Activated T-cell treated with anti-CD3 and anti-CD28 coated beads, Interleukin-2, amount 50 U/mL, for 72 hours (primary cell): ENCODE data around the gene CDC42EP4. TPM values are rescaled to one million over a fixed set of nuclear protein-coding genes. Genes with fewer than 3 reads are reported as not detected.

ENCODE experiments used
- ATAC-seq, 2 donors: fragments of 150-1000 bp; cut with Tn5 transposase; replicated peaks in 1 of 2; 2 replicates each; pipeline ENCODE4 v1.10.0; 2021; ENCODE audit warnings: moderate library complexity in 2 of 2, mild to moderate bottlenecking in 1 of 2
- DNase-seq, 2 donors: peaks; one replicate each; pipeline ENCODE4 v3.0.0; 2021 to 2022; ENCODE audit warnings: mixed read lengths in 1 of 2
- H3K27ac Mint-ChIP-seq: one replicate; pipeline ENCODE4 v1.8.0; 2022; ENCODE audit warnings: mild to moderate bottlenecking, moderate library complexity, mixed read lengths
- H3K27me3 Mint-ChIP-seq: one replicate; pipeline ENCODE4 v1.8.0; 2022; ENCODE audit warnings: low read depth, mixed read lengths
- H3K36me3 Mint-ChIP-seq, 2 donors: one replicate each; pipeline ENCODE4 v1.8.0; 2022; ENCODE audit warnings: mixed read lengths in 2 of 2, mild to moderate bottlenecking in 1 of 2; ENCODE audit not compliant: insufficient read depth in 2 of 2
- H3K4me1 Mint-ChIP-seq: one replicate; pipeline ENCODE4 v1.8.0; 2022; ENCODE audit warnings: low read depth, mixed read lengths
- H3K4me3 Mint-ChIP-seq, 2 donors: one replicate each; pipeline ENCODE4 v1.8.0; 2022; ENCODE audit warnings: mild to moderate bottlenecking in 2 of 2, mixed read lengths in 2 of 2, moderate library complexity in 2 of 2
- H3K9me3 Mint-ChIP-seq, 2 donors: one replicate each; pipeline ENCODE4 v1.8.0; 2022; ENCODE audit warnings: mixed read lengths in 2 of 2
- total RNA-seq, 2 donors: library from RNA; stranded (reverse); gene quantifications; one replicate each; pipeline ENCODE4 v1.2.3, GENCODE V29; 2022

CDC42EP4 gene
- total RNA-seq, 2 donors from 2014 or later, result 1.6 to 3.2 TPM

DNA sequence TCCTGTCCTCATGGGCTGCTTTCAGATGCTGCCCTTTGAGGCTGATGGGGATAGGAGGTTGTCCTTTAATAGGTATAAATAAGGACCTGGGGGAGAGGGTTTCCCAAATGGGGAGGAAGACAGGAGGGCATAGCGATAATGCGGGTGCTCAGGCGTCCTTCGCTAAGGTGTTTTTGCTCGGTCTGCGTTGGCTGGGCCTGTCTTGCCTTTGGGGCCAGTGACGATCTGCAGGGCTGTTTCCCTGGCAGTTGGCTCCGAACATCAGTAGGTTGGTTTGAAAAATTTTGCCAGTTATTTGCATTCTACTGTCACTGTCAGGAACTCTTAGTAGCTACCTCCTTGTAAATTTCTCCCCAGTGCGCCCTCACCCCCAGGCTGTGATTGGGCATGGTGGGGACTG, 37.8 kb upstream of the CDC42EP4 start:
- H3K4me1 Mint-ChIP-seq, result no peaks in the 10 kb centered on the region

DNA sequence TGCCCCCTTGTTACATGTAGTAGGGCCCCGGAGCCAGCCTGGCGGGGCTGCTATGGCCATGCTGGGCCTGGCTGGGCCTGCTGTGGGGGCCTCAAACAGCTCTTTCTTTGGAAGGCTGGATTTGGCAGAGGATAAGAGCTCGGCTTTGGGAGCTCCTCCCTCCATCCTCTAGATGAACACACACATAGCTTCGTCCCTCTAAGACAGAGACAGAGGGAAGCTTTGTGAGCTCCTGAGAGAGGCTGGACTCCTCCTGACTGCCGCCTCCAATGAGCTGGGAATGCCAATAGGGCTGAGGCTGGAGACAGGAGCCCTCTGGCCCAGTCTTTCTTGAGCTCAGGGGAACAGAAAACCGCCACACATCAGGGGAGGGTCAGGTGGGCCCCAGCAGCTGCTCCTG, 37.3 kb upstream of the CDC42EP4 start:
- Mint-ChIP-seq H3K36me3 (no peaks in the 10 kb centered on the region), H3K9me3 (no peaks in the 10 kb centered on the region), H3K27ac (no peak overlapping the region), H3K4me1 (no peaks in the 10 kb centered on the region), H3K27me3 (no peaks in the 10 kb centered on the region), H3K4me3 (no peak overlapping the region)
- ATAC-seq, result no peak
- DNase-seq, result no peak

More for the DNA sequence above, 37.8 kb upstream of the CDC42EP4 start:
- ATAC-seq, result no peak
- DNase-seq, result no peak
- Mint-ChIP-seq H3K27ac (no peak overlapping the region), H3K27me3 (no peaks in the 10 kb centered on the region), H3K9me3 (no peaks in the 10 kb centered on the region), H3K4me3 (no peak overlapping the region), H3K36me3 (no peaks in the 10 kb centered on the region)

- DNase-seq (no peak), ATAC-seq (no peak)
- Mint-ChIP-seq H3K9me3 (no peaks in the 10 kb centered on the region), H3K4me1 (no peaks in the 10 kb centered on the region), H3K36me3 (no peaks in the 10 kb centered on the region), H3K4me3 (no peak overlapping the region), H3K27ac (no peak overlapping the region), H3K27me3 (no peaks in the 10 kb centered on the region)
Measured at GRCh38 chr17:73348829-73349095, 37.0 kb upstream of the CDC42EP4 start.

GRCh38 chr17:73348018-73348828, 36.4 kb upstream of the CDC42EP4 start:
- Mint-ChIP-seq H3K27me3 (no peaks in the 10 kb centered on the region), H3K27ac (no peak overlapping the region), H3K4me1 (no peaks in the 10 kb centered on the region), H3K36me3 (no peaks in the 10 kb centered on the region), H3K9me3 (no peaks in the 10 kb centered on the region), H3K4me3 (no peak overlapping the region)
- DNase-seq (no peak), ATAC-seq (no peak)

DNA sequence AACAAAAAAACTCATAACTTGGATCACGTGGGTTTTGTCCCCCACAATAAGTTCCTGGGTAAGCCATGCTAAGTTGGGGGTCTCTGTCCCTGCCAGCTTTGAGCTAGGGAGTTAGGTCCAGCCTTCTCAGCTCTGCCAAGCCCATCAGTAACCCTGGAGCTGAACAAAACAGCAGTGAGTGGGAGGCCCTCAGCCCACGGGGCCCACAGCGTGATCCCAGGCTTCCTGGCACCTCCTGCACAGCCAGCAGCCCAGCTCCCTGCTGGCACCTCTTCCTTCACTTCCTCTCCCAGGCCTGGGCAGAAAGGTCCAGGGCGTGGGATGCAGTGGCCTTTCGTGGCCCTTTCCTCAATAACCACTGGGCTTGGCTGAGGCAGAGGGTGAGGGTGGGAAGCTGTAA, 35.5 kb upstream of the CDC42EP4 start:
- Mint-ChIP-seq H3K9me3 (no peaks in the 10 kb centered on the region), H3K36me3 (no peaks in the 10 kb centered on the region), H3K27ac (no peak overlapping the region), H3K4me3 (no peak overlapping the region), H3K27me3 (no peaks in the 10 kb centered on the region), H3K4me1 (no peaks in the 10 kb centered on the region)
- ATAC-seq (no peak), DNase-seq (no peak)

DNA sequence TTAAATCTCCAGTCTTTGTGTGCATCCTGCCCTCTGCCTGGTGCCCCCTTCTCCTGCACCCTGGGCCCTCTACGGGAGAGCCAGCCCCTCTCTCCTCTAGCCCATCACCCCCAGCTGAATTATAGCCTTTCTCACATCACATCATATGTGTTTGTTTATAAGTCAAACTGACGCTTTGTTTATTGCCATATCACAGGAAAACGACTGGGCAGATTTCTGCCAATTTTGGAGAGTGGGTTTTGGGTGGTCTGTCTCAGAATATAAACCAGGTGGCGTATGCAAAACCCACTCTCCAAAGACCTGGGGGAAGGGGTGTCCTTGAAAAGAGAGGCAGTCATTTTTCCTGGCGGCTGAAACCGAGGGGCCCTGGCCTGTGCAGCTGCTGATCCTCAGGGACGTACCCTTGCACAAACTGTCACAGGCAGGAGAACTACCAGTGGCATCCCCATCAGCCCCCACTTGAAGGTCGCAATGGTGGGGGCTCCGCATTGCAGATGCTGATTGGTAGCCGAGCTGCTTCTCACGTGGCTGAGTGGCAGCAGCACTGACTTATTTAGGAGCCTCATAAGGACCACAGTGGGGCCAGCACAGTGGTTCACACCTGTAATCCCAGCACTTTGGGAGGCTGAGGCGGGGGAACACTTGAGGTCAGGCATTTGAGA, 34.8 kb upstream of the CDC42EP4 start:
- Mint-ChIP-seq H3K27ac (no peak overlapping the region), H3K4me1 (no peaks in the 10 kb centered on the region), H3K36me3 (no peaks in the 10 kb centered on the region), H3K9me3 (no peaks in the 10 kb centered on the region), H3K4me3 (no peak overlapping the region), H3K27me3 (no peaks in the 10 kb centered on the region)
- DNase-seq (no peak), ATAC-seq (no peak)

DNA sequence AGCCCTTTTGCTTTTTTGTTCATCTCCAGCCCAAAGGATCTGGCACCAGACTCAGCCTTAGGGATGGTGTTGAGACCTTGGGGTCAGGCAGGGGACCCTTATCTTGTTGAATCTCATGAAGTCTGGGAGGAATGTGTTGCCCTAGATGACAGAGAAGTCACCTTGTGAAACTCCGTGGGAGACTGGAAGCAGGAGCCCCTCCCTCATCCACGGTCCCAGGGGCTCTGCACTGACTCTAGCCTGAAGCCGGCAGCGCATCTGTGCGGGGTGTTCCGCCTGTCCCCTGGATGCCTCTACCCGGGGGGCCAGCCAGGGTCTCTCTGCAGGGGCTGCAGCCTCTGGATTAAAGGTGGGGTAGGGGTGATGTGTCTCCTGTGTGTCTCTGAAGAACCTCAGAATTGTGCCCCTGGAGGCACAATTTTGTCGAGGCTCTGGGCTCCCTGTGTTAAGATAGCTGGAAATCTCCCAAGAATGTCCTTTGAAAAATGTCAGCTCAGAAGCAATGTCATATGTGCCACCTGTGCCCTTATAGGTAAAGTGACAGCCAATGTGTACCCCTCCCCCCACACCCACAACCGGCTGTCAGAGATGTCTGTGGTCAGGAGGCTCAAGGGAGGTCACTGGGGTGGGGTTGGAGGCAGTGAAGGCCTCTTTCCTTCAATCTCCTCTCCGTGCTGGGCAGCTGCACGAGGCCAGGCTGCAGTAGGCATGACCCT, 32.1 kb upstream of the CDC42EP4 start:
- no peaks in the 10 kb centered on the region for H3K27me3 Mint-ChIP-seq
- no peaks in the 10 kb centered on the region for H3K9me3 Mint-ChIP-seq
- DNase-seq (no peak), ATAC-seq (no peak)
- no peak overlapping the region for H3K27ac Mint-ChIP-seq
- no peaks in the 10 kb centered on the region for H3K36me3 Mint-ChIP-seq
- peaks cover 9% of the 10 kb centered on the region for H3K4me1 Mint-ChIP-seq
- no peak overlapping the region for H3K4me3 Mint-ChIP-seq

GRCh38 chr17:73343168-73343634, 31.4 kb upstream of the CDC42EP4 start:
- no peaks in the 10 kb centered on the region for H3K27me3 Mint-ChIP-seq
- no peak for ATAC-seq

GRCh38 chr17:73342541-73343167, 30.9 kb upstream of the CDC42EP4 start:
- ATAC-seq (no peak), DNase-seq (no peak)
- H3K4me3 Mint-ChIP-seq, result no peak overlapping the region
- no peak overlapping the region for H3K27ac Mint-ChIP-seq
- H3K9me3 Mint-ChIP-seq, result no peaks in the 10 kb centered on the region
- H3K4me1 Mint-ChIP-seq, result peaks cover 9% of the 10 kb centered on the region
- no peaks in the 10 kb centered on the region for H3K36me3 Mint-ChIP-seq
- H3K27me3 Mint-ChIP-seq, result no peaks in the 10 kb centered on the region

More at GRCh38 chr17:73343168-73343634, 31.4 kb upstream of the CDC42EP4 start:
- DNase-seq, result no peak
- Mint-ChIP-seq H3K27ac (no peak overlapping the region), H3K4me1 (peaks cover 9% of the 10 kb centered on the region), H3K36me3 (no peaks in the 10 kb centered on the region), H3K4me3 (no peak overlapping the region), H3K9me3 (no peaks in the 10 kb centered on the region)

GRCh38 chr17:73342050-73342522, 30.3 kb upstream of the CDC42EP4 start:
- ATAC-seq, result no peak
- H3K36me3 Mint-ChIP-seq, result no peaks in the 10 kb centered on the region
- DNase-seq, result no peak

GRCh38 chr17:73341350-73342049, 29.7 kb upstream of the CDC42EP4 start:
- H3K27me3 Mint-ChIP-seq, result no peaks in the 10 kb centered on the region
- no peak for ATAC-seq
- H3K4me1 Mint-ChIP-seq, result peaks cover 9% of the 10 kb centered on the region
- no peaks in the 10 kb centered on the region for H3K9me3 Mint-ChIP-seq
- no peak for DNase-seq
- no peaks in the 10 kb centered on the region for H3K36me3 Mint-ChIP-seq
- no peak overlapping the region for H3K4me3 Mint-ChIP-seq
- H3K27ac Mint-ChIP-seq, result no peak overlapping the region

More at GRCh38 chr17:73342050-73342522, 30.3 kb upstream of the CDC42EP4 start:
- H3K4me3 Mint-ChIP-seq, result no peak overlapping the region
- H3K27me3 Mint-ChIP-seq, result no peaks in the 10 kb centered on the region
- no peaks in the 10 kb centered on the region for H3K9me3 Mint-ChIP-seq
- H3K4me1 Mint-ChIP-seq, result peaks cover 9% of the 10 kb centered on the region
- H3K27ac Mint-ChIP-seq, result no peak overlapping the region

GRCh38 chr17:73340093-73340596, 28.3 kb upstream of the CDC42EP4 start:
- ATAC-seq, result peak; percentile 81 to 91
- Mint-ChIP-seq H3K36me3 (no peaks in the 10 kb centered on the region), H3K9me3 (no peaks in the 10 kb centered on the region), H3K4me3 (no peak overlapping the region), H3K27me3 (no peaks in the 10 kb centered on the region), H3K4me1 (peaks cover 9% of the 10 kb centered on the region), H3K27ac (peak overlapping the region; percentile 41)
- peak in 1 of 2 donors; percentile 11 for DNase-seq
